Measurements from ENCODE around the gene ELAC2. TPM values are rescaled to one million over a fixed set of nuclear protein-coding genes. Genes with fewer than 3 reads are reported as not detected.

Gene ELAC2
- total RNA-seq, 1 experiment from 2014 or later, result 218 TPM

DNA sequence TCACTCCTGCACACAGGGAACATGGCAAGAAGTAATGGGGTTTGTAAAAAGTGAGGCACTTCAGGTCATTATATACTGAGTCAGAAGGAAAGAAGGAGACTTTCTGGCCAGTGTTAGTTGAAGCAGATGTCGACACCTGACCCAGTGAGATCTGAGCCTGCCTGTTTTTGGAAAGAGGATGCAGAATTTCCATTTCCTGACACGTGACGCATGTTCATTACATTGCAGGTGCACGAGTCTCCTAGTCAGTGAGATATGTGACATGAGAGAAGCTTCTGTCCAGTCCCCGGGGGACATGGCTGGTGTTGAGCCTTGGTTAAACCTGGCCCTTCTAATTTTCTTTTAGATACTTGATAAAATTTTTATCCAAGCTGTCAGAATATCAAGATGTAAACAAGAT, 62.3 kb downstream of the ELAC2 start:
- no peak for DNase-seq (ENCODE audit: low read depth)

- no peak for DNase-seq (ENCODE audit: low read depth)
Observed at GRCh38 chr17:12953156-12953555, 64.7 kb downstream of the ELAC2 start.

DNA sequence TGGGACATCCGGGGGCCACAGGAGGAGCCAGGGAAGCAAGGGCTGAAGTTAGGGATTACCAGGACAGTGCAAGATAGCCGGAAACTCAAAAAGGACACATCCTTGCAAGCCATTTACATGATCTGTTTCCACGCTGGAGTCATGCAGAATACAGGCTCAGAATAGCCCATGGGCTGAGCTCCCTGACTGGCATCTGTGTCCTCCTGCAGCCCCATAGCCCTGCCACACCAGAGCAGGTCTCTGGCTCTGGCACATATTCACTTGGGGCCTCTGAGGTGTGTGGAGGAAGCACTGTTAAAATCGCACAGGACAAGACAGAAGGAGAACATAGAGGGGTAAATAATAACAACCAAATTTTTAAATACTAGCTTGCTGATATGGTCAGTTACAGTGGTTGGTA, 65.8 kb downstream of the ELAC2 start:
- no peak for DNase-seq (ENCODE audit: low read depth)

GRCh38 chr17:12947047-12947446, 70.8 kb downstream of the ELAC2 start:
- DNase-seq (ENCODE audit: low read depth), result no peak

Other genes starting within 250 kb of the ELAC2 start
- 0.17 and 1.00 TPM in 2 replicates for gene ARHGAP44, start 228.5 kb downstream of the ELAC2 start, total RNA-seq (2014; rRNA removed; shearing (Covaris generic))